A673 (cell line): ENCODE data around the gene APBB1IP. TPM values are rescaled to one million over a fixed set of nuclear protein-coding genes. Genes with fewer than 3 reads are reported as not detected.

Source experiments
- BruUV-seq: library from RNA; stranded (reverse); fragments of 400-500 nt; replicated peaks from 2 replicates; lab custom pipeline; 2021; lab: Mats Ljungman, UMichigan
- CTCF ChIA-PET: fragments of 300-600 bp; sonication (Branson Sonifier 250); formaldehyde crosslinking; loops from one replicate; lab custom pipeline; 2022; ENCODE audit warnings: antibody characterized with exemption; lab: Charles Lee
- POLR2A ChIA-PET: fragments of 300-600 bp; sonication (Branson Sonifier 250); formaldehyde crosslinking; loops from one replicate; lab custom pipeline; 2022; ENCODE audit warnings: antibody characterized with exemption; ENCODE audit not compliant: low non-redundant PET; lab: Charles Lee
- DNase-seq: peaks from one replicate; pipeline ENCODE4 v3.0.0-alpha.2; 2015; ENCODE audit warnings: low spot score
- H3K27ac ChIP-seq: fragments of 200-600 bp; sonication (generic); 2 replicates; pipeline ENCODE4 v1.5.1; 2016; ENCODE audit warnings: mixed run types, low read depth, mild to moderate bottlenecking, mixed read lengths, antibody characterized with exemption, low read length; ENCODE audit not compliant: poor library complexity, severe bottlenecking
- H3K27me3 ChIP-seq: fragments of 200-600 bp; sonication (generic); replicated peaks from 2 replicates; pipeline ENCODE4 v1.6.1; 2017; ENCODE audit warnings: mixed run types, low read depth, mild to moderate bottlenecking, mixed read lengths, antibody characterized with exemption, low read length; ENCODE audit not compliant: insufficient read depth, poor library complexity
- H3K36me3 ChIP-seq: fragments of 200-600 bp; sonication (generic); 2 replicates; pipeline ENCODE4 v1.6.1; 2016; ENCODE audit warnings: mixed run types, mild to moderate bottlenecking, mixed read lengths, antibody characterized with exemption, low read length; ENCODE audit not compliant: insufficient read depth, poor library complexity, severe bottlenecking
- H3K4me1 ChIP-seq: fragments of 200-600 bp; sonication (generic); 2 replicates; pipeline ENCODE4 v1.6.1; 2017; ENCODE audit warnings: mixed run types, mild to moderate bottlenecking, mixed read lengths, antibody characterized with exemption, low read length; ENCODE audit not compliant: insufficient read depth, poor library complexity, severe bottlenecking
- H3K4me3 ChIP-seq: fragments of 200-600 bp; sonication (generic); 2 replicates; pipeline ENCODE4 v1.5.1; 2016; ENCODE audit warnings: low read depth, mixed run types, mild to moderate bottlenecking, mixed read lengths, low read length; ENCODE audit not compliant: poor library complexity, severe bottlenecking
- H3K9me3 ChIP-seq: fragments of 200-600 bp; sonication (generic); 2 replicates; pipeline ENCODE4 v1.6.1; 2016; ENCODE audit warnings: mixed run types, low read depth, mild to moderate bottlenecking, mixed read lengths, antibody characterized with exemption, low read length; ENCODE audit not compliant: poor library complexity, severe bottlenecking
- CTCF ChIP-seq: fragments of 300-800, 200-600 bp; sonication (generic); conservative IDR thresholded peaks from 2 replicates; pipeline ENCODE4 v1.5.1; 2017; ENCODE audit warnings: low read depth, mild to moderate bottlenecking, antibody characterized with exemption, low read length, moderate library complexity, mixed read lengths
- EZH2 ChIP-seq: fragments of 200-600 bp; sonication (generic); IDR thresholded peaks from 2 replicates; pipeline ENCODE4 v1.6.1; 2017; ENCODE audit warnings: borderline replicate concordance, low read depth, mild to moderate bottlenecking, mixed read lengths, antibody characterized with exemption, low read length; ENCODE audit not compliant: poor library complexity, severe bottlenecking
- intact Hi-C: fragments of 100-400 bp; cut with micrococcal nuclease; formaldehyde crosslinking; loops from one replicate; pipeline ENCODE4 v1.10.0; 2022; ENCODE audit not compliant: unreplicated experiment
- total RNA-seq: library from RNA; stranded (reverse); gene quantifications from 2 replicates; pipeline ENCODE4 v1.2.3, GENCODE V29; 2021

The APBB1IP gene
- total RNA-seq, 1 experiment from 2014 or later: not detected

GRCh38 chr10:26439406-26440087 is 1.4 kb downstream of the APBB1IP start:
- ChIA-PET CTCF (no interaction called here), POLR2A (no interaction called here)
- Histone ChIP-seq H3K4me1 (no peaks in the 10 kb centered on the region), H3K9me3 (no peaks in the 10 kb centered on the region), H3K36me3 (no peaks in the 10 kb centered on the region), H3K4me3 (no peak overlapping the region), H3K27ac (no peak overlapping the region), H3K27me3 (peaks cover 61% of the 10 kb centered on the region)
- no peak for TF ChIP-seq EZH2
- TF ChIP-seq CTCF: no peak
- intact Hi-C loops: no loop called here
- BruUV-seq: no TSS peak
- no peak for DNase-seq

GRCh38 chr10:26440088-26440470 is 1.9 kb downstream of the APBB1IP start:
- no peak for DNase-seq
- Histone ChIP-seq H3K4me1 (no peaks in the 10 kb centered on the region), H3K36me3 (no peaks in the 10 kb centered on the region), H3K27ac (no peak overlapping the region), H3K9me3 (no peaks in the 10 kb centered on the region), H3K4me3 (no peak overlapping the region), H3K27me3 (peaks cover 61% of the 10 kb centered on the region)
- intact Hi-C loops: no loop called here
- POLR2A ChIA-PET: no interaction called here
- BruUV-seq: no TSS peak
- CTCF ChIA-PET: no interaction called here
- no peak for TF ChIP-seq EZH2
- TF ChIP-seq CTCF: no peak

DNA sequence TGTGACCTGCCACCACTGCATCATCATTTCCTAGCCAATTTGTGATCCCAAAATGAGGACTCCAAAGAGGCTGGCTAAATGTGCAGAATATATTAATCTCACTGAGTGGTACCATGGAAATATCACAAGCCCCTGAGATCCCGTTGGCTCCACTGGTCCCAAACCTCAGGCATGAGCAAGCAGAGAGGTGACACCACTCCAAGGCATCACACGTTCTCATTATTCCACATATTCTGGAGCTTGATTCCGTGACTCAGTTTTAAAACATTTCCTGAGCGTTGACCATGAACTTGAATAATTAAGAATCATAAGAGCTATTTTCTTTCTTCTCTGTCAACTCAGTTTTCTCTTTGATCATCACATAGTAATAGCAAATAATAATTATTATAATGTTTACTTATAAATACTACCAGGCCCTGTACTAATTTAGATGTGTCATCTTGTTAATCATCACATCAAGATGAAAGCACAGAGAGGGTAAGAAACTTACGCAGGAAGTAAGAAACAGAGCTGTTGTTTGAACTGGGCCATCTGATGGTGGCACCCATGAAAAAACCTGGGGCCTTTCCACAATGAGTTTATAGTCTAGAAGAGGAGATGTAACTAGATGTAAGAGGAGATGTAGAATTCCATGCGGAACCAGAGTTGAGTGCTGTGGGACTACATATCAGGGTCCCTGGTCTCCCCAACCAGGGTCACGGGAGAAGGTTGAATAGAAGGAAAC is 3.5 kb downstream of the APBB1IP start:
- Histone ChIP-seq H3K36me3 (no peaks in the 10 kb centered on the region), H3K9me3 (no peaks in the 10 kb centered on the region), H3K4me3 (no peak overlapping the region), H3K4me1 (no peaks in the 10 kb centered on the region), H3K27ac (no peak overlapping the region), H3K27me3 (peaks cover 59% of the 10 kb centered on the region)
- TF ChIP-seq EZH2: no peak
- no peak for TF ChIP-seq CTCF
- intact Hi-C loops: no loop called here
- ChIA-PET CTCF (no interaction called here), POLR2A (no interaction called here)
- no peak for DNase-seq
- no TSS peak for BruUV-seq
